ENCODE measurements around the gene JARID2. TPM values are rescaled to one million over a fixed set of nuclear protein-coding genes. Genes with fewer than 3 reads are reported as not detected.

The JARID2 gene
- total and polyA plus RNA-seq, 2 of the 13 experiments (the other 11 are each of a cell fraction or from before 2014, with no cell fraction given): 7.5 to 10.3 TPM

DNA sequence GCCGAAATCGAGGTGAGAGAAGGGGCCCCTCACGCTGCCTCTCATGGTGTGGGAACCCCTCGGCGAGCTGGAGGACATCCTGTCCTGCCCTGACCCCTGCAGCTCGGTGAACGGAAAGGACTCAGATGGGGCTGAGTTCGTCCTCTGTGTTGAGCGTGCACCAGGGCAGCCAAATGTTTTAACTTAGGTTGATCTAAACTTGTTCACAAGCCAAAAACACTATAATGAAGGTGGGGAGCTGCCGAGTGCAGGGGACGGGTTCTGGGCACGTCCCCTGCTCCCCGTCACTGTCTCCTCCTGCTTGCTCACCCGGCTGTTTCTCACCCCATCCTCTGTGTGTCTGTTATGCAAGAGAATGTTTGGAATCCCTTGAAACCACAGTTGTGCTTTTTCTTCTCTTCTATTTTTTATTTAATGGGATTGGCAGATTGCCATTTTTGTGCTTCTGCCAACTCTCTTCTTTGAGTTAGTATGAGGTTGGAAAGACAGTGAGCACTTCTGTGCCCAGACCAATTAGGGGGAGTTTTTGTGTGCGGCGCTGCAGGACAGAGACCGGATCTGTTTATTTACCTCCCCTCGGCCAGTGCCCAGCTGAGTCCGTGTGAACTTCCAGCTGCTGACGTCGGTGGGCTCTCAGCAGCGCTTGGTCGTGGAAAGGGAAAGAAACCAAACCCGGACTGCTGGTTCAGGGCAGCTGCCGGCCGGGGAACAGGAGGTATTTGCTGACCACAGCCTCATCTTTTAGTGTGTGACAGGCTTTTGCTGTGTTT, 258.9 kb downstream of the JARID2 start (continued):
- TF ChIP-seq, protein P1, sequence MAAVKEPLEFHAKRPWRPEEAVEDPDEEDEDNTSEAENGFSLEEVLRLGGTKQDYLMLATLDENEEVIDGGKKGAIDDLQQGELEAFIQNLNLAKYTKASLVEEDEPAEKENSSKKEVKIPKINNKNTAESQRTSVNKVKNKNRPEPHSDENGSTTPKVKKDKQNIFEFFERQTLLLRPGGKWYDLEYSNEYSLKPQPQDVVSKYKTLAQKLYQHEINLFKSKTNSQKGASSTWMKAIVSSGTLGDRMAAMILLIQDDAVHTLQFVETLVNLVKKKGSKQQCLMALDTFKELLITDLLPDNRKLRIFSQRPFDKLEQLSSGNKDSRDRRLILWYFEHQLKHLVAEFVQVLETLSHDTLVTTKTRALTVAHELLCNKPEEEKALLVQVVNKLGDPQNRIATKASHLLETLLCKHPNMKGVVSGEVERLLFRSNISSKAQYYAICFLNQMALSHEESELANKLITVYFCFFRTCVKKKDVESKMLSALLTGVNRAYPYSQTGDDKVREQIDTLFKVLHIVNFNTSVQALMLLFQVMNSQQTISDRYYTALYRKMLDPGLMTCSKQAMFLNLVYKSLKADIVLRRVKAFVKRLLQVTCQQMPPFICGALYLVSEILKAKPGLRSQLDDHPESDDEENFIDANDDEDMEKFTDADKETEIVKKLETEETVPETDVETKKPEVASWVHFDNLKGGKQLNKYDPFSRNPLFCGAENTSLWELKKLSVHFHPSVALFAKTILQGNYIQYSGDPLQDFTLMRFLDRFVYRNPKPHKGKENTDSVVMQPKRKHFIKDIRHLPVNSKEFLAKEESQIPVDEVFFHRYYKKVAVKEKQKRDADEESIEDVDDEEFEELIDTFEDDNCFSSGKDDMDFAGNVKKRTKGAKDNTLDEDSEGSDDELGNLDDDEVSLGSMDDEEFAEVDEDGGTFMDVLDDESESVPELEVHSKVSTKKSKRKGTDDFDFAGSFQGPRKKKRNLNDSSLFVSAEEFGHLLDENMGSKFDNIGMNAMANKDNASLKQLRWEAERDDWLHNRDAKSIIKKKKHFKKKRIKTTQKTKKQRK (IDR thresholded peaks at IDR 0.05; ENCODE audit: low read length): no peak
- TF ChIP-seq SNAI1 (CRISPR knock-in tag; IDR thresholded peaks at IDR 0.05; ENCODE audit: borderline replicate concordance) (no peak), ARNTL (CRISPR knock-in tag; IDR thresholded peaks at IDR 0.05) (0 out of 2 replicates have a peak, but pooled peaks have one; percentile 14), HNRNPK (IDR thresholded peaks at IDR 0.05; ENCODE audit: low read depth, low read length, poor library complexity, severe bottlenecking) (no peak), ZKSCAN1 (IDR thresholded peaks at IDR 0.05; ENCODE audit: low read length) (no peak), POLR2A (IDR thresholded peaks at IDR 0.05; ENCODE audit: insufficient read depth in 1 of 2, low read depth in 2 of 2, low read length in 2 of 2) (no peak), ZSCAN25 (CRISPR knock-in tag; IDR thresholded peaks at IDR 0.05) (no peak), ZNF354B (CRISPR knock-in tag; IDR thresholded peaks at IDR 0.05) (no peak), ZNF562 (CRISPR knock-in tag; IDR thresholded peaks at IDR 0.05; ENCODE audit: borderline replicate concordance) (no peak), SRF (IDR thresholded peaks at IDR 0.05; ENCODE audit: low read depth, low read length) (no peak), CBX5 (CRISPR knock-in tag; IDR thresholded peaks at IDR 0.05; ENCODE audit: borderline replicate concordance) (0 out of 2 replicates have a peak, but pooled peaks have one; percentile 44)
- TF ChIP-seq, protein P2, sequence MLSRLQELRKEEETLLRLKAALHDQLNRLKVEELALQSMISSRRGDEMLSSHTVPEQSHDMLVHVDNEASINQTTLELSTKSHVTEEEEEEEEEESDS (CRISPR knock-in tag; IDR thresholded peaks at IDR 0.05; ENCODE audit: borderline replicate concordance): no peak; the same call in 1 of the 2 replicates
- TF ChIP-seq, protein P3, sequence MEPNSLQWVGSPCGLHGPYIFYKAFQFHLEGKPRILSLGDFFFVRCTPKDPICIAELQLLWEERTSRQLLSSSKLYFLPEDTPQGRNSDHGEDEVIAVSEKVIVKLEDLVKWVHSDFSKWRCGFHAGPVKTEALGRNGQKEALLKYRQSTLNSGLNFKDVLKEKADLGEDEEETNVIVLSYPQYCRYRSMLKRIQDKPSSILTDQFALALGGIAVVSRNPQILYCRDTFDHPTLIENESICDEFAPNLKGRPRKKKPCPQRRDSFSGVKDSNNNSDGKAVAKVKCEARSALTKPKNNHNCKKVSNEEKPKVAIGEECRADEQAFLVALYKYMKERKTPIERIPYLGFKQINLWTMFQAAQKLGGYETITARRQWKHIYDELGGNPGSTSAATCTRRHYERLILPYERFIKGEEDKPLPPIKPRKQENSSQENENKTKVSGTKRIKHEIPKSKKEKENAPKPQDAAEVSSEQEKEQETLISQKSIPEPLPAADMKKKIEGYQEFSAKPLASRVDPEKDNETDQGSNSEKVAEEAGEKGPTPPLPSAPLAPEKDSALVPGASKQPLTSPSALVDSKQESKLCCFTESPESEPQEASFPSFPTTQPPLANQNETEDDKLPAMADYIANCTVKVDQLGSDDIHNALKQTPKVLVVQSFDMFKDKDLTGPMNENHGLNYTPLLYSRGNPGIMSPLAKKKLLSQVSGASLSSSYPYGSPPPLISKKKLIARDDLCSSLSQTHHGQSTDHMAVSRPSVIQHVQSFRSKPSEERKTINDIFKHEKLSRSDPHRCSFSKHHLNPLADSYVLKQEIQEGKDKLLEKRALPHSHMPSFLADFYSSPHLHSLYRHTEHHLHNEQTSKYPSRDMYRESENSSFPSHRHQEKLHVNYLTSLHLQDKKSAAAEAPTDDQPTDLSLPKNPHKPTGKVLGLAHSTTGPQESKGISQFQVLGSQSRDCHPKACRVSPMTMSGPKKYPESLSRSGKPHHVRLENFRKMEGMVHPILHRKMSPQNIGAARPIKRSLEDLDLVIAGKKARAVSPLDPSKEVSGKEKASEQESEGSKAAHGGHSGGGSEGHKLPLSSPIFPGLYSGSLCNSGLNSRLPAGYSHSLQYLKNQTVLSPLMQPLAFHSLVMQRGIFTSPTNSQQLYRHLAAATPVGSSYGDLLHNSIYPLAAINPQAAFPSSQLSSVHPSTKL (CRISPR knock-in tag; IDR thresholded peaks at IDR 0.05): peak; percentile 60; the same call in 1 of the 2 replicates
- TF ChIP-seq, protein P4, sequence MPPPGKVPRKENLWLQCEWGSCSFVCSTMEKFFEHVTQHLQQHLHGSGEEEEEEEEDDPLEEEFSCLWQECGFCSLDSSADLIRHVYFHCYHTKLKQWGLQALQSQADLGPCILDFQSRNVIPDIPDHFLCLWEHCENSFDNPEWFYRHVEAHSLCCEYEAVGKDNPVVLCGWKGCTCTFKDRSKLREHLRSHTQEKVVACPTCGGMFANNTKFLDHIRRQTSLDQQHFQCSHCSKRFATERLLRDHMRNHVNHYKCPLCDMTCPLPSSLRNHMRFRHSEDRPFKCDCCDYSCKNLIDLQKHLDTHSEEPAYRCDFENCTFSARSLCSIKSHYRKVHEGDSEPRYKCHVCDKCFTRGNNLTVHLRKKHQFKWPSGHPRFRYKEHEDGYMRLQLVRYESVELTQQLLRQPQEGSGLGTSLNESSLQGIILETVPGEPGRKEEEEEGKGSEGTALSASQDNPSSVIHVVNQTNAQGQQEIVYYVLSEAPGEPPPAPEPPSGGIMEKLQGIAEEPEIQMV (CRISPR knock-in tag; IDR thresholded peaks at IDR 0.05; ENCODE audit: low read depth): peak; percentile 93
- TF ChIP-seq, protein P5, sequence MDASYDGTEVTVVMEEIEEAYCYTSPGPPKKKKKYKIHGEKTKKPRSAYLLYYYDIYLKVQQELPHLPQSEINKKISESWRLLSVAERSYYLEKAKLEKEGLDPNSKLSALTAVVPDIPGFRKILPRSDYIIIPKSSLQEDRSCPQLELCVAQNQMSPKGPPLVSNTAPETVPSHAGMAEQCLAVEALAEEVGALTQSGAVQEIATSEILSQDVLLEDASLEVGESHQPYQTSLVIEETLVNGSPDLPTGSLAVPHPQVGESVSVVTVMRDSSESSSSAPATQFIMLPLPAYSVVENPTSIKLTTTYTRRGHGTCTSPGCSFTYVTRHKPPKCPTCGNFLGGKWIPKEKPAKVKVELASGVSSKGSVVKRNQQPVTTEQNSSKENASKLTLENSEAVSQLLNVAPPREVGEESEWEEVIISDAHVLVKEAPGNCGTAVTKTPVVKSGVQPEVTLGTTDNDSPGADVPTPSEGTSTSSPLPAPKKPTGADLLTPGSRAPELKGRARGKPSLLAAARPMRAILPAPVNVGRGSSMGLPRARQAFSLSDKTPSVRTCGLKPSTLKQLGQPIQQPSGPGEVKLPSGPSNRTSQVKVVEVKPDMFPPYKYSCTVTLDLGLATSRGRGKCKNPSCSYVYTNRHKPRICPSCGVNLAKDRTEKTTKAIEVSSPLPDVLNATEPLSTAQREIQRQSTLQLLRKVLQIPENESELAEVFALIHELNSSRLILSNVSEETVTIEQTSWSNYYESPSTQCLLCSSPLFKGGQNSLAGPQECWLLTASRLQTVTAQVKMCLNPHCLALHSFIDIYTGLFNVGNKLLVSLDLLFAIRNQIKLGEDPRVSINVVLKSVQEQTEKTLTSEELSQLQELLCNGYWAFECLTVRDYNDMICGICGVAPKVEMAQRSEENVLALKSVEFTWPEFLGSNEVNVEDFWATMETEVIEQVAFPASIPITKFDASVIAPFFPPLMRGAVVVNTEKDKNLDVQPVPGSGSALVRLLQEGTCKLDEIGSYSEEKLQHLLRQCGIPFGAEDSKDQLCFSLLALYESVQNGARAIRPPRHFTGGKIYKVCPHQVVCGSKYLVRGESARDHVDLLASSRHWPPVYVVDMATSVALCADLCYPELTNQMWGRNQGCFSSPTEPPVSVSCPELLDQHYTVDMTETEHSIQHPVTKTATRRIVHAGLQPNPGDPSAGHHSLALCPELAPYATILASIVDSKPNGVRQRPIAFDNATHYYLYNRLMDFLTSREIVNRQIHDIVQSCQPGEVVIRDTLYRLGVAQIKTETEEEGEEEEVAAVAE (CRISPR knock-in tag; IDR thresholded peaks at IDR 0.05; ENCODE audit: borderline replicate concordance): no peak; the same call in 1 of the 2 replicates

Data from HepG2 (cell line).